ENCODE measurements around the gene GFPT2. TPM values are rescaled to one million over a fixed set of nuclear protein-coding genes. Genes with fewer than 3 reads are reported as not detected.

The GFPT2 gene
- total and polyA plus RNA-seq, 2 of the 8 experiments (the other 6 are each of a cell fraction or from before 2014, with no cell fraction given), result 83.7 to 143 TPM

- Histone ChIP-seq H3K23ac (ENCODE audit: insufficient read length) (no peak overlapping the region), H3K56ac (replicated peaks; ENCODE audit: insufficient read length, low read depth, low read length) (no peak overlapping the region), H4K20me1 (replicated peaks in 1 of 2; ENCODE audit: control insufficient read depth in 1 of 2, insufficient read depth in 2 of 2, low read length in 2 of 2) (peaks cover 4 to 6% of the 10 kb centered on the region in 2 experiments), H4K91ac (replicated peaks; ENCODE audit: insufficient read length, low read length) (no peak overlapping the region), H4K5ac (ENCODE audit: insufficient read length, low read depth, low read length) (no peak overlapping the region), H2BK15ac (ENCODE audit: low read length) (no peak overlapping the region), H2BK120ac (replicated peaks; ENCODE audit: low read depth, low read length) (no peak overlapping the region), H3K4me3 (ENCODE audit: extremely low read depth in 1 of 4, insufficient read depth in 2 of 4, low read depth in 3 of 4, low read length in 4 of 4) (no peak overlapping the region), H2BK20ac (ENCODE audit: low read length) (no peak overlapping the region), H2BK12ac (ENCODE audit: low read depth, low read length) (no peak overlapping the region), H3K79me2 (ENCODE audit: control insufficient read depth in 1 of 2, insufficient read depth in 2 of 2, low read length in 2 of 2) (no peaks in the 10 kb centered on the region), H3K79me1 (ENCODE audit: low read depth, low read length) (no peaks in the 10 kb centered on the region), H3K4me2 (ENCODE audit: insufficient read depth in 1 of 2, low read depth in 2 of 2, low read length in 2 of 2) (no peak overlapping the region), H3K23me2 (ENCODE audit: low read depth, low read length) (no peaks in the 10 kb centered on the region), H3K18ac (ENCODE audit: extremely low read depth, low read length) (no peak overlapping the region), H2AK5ac (ENCODE audit: low read depth, low read length) (no peak overlapping the region), H2AFZ (ENCODE audit: low read length) (no peak overlapping the region), H2BK5ac (ENCODE audit: low read depth, low read length) (no peak overlapping the region), H3K14ac (ENCODE audit: insufficient read length) (no peak overlapping the region), H3K27me3 (replicated peaks in 1 of 4; ENCODE audit: control insufficient read depth in 3 of 4, extremely low read depth in 1 of 4, insufficient read depth in 3 of 4, low read length in 3 of 4) (no peaks in the 10 kb centered on the region), H3K9me3 (ENCODE audit: insufficient read depth in 2 of 2, low read depth in 1 of 2, low read length in 1 of 2) (no peaks in the 10 kb centered on the region), H3K9ac (replicated peaks in 1 of 4; ENCODE audit: extremely low read depth in 1 of 4, low read depth in 3 of 4, low read length in 3 of 4) (no peak overlapping the region; a peak in 1 of 7 replicates), H4K8ac (ENCODE audit: extremely low read depth, insufficient read depth, low read length) (no peak overlapping the region), H3K36me3 (ENCODE audit: control insufficient read depth in 2 of 4, insufficient read depth in 4 of 4, low read length in 3 of 4) (peaks cover 26 to 80% (median 70%) of the 10 kb centered on the region in 4 experiments), H3K27ac (ENCODE audit: low read depth, low read length) (no peak overlapping the region), H3K4ac (replicated peaks; ENCODE audit: insufficient read length, low read depth, low read length) (no peak overlapping the region), H3K4me1 (replicated peaks in 1 of 4; ENCODE audit: control insufficient read depth in 3 of 4, insufficient read depth in 4 of 4, low read length in 3 of 4) (no peaks in the 10 kb centered on the region)
- no peak for TF ChIP-seq HDAC6 (IDR thresholded peaks at IDR 0.05; ENCODE audit: low read depth, low read length)
- no peak for TF ChIP-seq RBBP5 (IDR thresholded peaks at IDR 0.05; ENCODE audit: borderline replicate concordance, low read depth, low read length)
- TF ChIP-seq RAD21 (IDR thresholded peaks at IDR 0.05 in 1 of 2, conservative IDR thresholded peaks at IDR 0.05 in 1 of 2; ENCODE audit: low read depth in 2 of 2, low read length in 2 of 2), result no peak
- no peak for TF ChIP-seq JUN (IDR thresholded peaks at IDR 0.05; ENCODE audit: low read depth, low read length)
- TF ChIP-seq, protein P1, sequence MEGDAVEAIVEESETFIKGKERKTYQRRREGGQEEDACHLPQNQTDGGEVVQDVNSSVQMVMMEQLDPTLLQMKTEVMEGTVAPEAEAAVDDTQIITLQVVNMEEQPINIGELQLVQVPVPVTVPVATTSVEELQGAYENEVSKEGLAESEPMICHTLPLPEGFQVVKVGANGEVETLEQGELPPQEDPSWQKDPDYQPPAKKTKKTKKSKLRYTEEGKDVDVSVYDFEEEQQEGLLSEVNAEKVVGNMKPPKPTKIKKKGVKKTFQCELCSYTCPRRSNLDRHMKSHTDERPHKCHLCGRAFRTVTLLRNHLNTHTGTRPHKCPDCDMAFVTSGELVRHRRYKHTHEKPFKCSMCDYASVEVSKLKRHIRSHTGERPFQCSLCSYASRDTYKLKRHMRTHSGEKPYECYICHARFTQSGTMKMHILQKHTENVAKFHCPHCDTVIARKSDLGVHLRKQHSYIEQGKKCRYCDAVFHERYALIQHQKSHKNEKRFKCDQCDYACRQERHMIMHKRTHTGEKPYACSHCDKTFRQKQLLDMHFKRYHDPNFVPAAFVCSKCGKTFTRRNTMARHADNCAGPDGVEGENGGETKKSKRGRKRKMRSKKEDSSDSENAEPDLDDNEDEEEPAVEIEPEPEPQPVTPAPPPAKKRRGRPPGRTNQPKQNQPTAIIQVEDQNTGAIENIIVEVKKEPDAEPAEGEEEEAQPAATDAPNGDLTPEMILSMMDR (IDR thresholded peaks at IDR 0.05; ENCODE audit: control extremely low read depth in 1 of 3, insufficient read depth in 1 of 3, low read depth in 1 of 3, low read length in 3 of 3), result peak in 2 of 3 experiments; percentile 32 to 34; a peak in 3 of 4 replicates
- no peak for TF ChIP-seq CBX5 (IDR thresholded peaks at IDR 0.05; ENCODE audit: low read depth, low read length)
- WGBS, 2 experiments (ENCODE audit: extremely low coverage in 1 of 2, insufficient coverage in 1 of 2, insufficient read length in 1 of 2, insufficient replicate concordance in 2 of 2, low coverage in 1 of 2, low lambda C conversion rate in 2 of 2, missing lambda C conversion rate in 1 of 2), result 92% methylated on average over 23 of the region's 23 CpGs; no CpG with 5 or more reads in 1 of the 2 experiments
- ChIA-PET CTCF (ENCODE audit: partially characterized antibody) (interaction anchor here (1.0 to 10.5 kb wide), 7 partner anchors 11 to 175 kb away, joined by 3 to 192 read pairs (median 10); no protein-coding TSS in a partner anchor), POLR2A (ENCODE audit: partially characterized antibody) (interaction anchor here (0.6 kb wide), 1 partner anchor 956 kb away, joined by 3 read pairs; no protein-coding TSS in a partner anchor)
- no peak for DNase-seq (ENCODE audit: low read depth in 1 of 2, low spot score in 2 of 2)
- FAIRE-seq, result no peak
Measured at GRCh38 chr5:180318456-180319089, 34.6 kb downstream of the GFPT2 start.

All from H1 (cell line).